CD4-positive, alpha-beta T cell treated with Interleukin-10 for 1 hour (primary cell): ENCODE data around the gene RALGPS1.

Experiments
- DNase-seq: peaks from one replicate; pipeline ENCODE4 v3.0.0-alpha.2; 2020

The RALGPS1 gene

GRCh38 chr9:127210851-127211730 is 296.5 kb downstream of the RALGPS1 start:
- DNase-seq = no peak

GRCh38 chr9:127211983-127212382 is 297.4 kb downstream of the RALGPS1 start:
- DNase-seq = no peak

GRCh38 chr9:127212453-127212852 is 297.9 kb downstream of the RALGPS1 start:
- DNase-seq = no peak

GRCh38 chr9:127213859-127214258 is 299.3 kb downstream of the RALGPS1 start:
- no peak for DNase-seq

- DNase-seq = peak; percentile 68
Measured at GRCh38 chr9:127214421-127215267, 300.1 kb downstream of the RALGPS1 start.

- DNase-seq = no peak
Measured at GRCh38 chr9:127215268-127216209, 301.0 kb downstream of the RALGPS1 start.

GRCh38 chr9:127216210-127216887 is 301.8 kb downstream of the RALGPS1 start:
- DNase-seq = no peak

GRCh38 chr9:127216888-127217217 is 302.3 kb downstream of the RALGPS1 start:
- no peak for DNase-seq

GRCh38 chr9:127218818-127219217 is 304.2 kb downstream of the RALGPS1 start:
- DNase-seq = no peak

GRCh38 chr9:127219520-127219919 is 304.9 kb downstream of the RALGPS1 start:
- DNase-seq = no peak

- DNase-seq = no peak
Measured at GRCh38 chr9:127221695-127222094, 307.1 kb downstream of the RALGPS1 start.

GRCh38 chr9:127222388-127223095 is 308.0 kb downstream of the RALGPS1 start:
- DNase-seq = no peak

GRCh38 chr9:127223266-127223665 is 308.7 kb downstream of the RALGPS1 start:
- DNase-seq = no peak

- DNase-seq = no peak
Measured at GRCh38 chr9:127223810-127224177, 309.2 kb downstream of the RALGPS1 start.

- DNase-seq = peak; percentile 92
Measured at GRCh38 chr9:127224178-127224882, 309.7 kb downstream of the RALGPS1 start.

GRCh38 chr9:127224883-127225739 is 310.5 kb downstream of the RALGPS1 start:
- peak; percentile 93 for DNase-seq

- no peak for DNase-seq
Measured at GRCh38 chr9:127225801-127226625, 311.4 kb downstream of the RALGPS1 start.

- DNase-seq = no peak
Measured at GRCh38 chr9:127229691-127230417, 315.3 kb downstream of the RALGPS1 start.
